HT1080 (cell line): ENCODE results near the gene DIP2A. TPM values are rescaled to one million over a fixed set of nuclear protein-coding genes. Genes with fewer than 3 reads are reported as not detected.

Experiments used
- DNase-seq: peaks from one replicate; pipeline ENCODE4 v3.0.0-alpha.2; 2015; ENCODE audit warnings: low read depth
- total RNA-seq: library from RNA; depleted of rRNA; stranded (reverse); fragments of >200 nt; shearing (Covaris generic); gene quantifications from 2 replicates; pipeline ENCODE4 v1.2.3, GENCODE V29; 2014

The DIP2A gene
- total RNA-seq, 1 experiment from 2014 or later = 17.7 TPM

DNA sequence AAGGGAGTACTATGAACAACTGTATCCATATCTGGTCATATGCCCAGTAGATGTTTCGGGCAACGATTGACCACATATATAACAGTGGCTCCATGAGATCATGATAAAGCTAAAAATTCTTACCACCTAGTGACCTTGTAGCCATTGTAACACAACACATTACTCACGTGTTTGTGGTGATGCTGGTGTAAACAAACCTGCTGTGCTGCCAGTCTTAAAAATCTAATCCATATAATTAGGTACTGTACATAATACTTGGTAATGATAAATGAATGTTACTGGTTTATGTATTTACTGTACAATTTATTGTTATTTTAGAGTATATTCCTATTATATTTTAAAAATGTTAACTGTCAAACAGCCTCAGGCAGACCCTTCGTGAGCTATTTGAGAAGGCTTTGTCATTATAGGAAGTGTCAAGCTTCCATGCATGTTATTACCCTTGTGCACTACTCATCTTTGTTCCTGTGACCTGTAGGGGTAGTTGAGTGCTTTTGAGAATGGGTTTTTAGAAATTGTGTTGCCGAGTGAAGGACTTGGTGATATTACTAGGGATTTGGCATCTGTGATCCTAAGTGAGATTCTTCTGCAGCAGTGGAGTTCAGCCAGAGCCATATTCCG, 23.6 kb downstream of the DIP2A start:
- no peak for DNase-seq

DNA sequence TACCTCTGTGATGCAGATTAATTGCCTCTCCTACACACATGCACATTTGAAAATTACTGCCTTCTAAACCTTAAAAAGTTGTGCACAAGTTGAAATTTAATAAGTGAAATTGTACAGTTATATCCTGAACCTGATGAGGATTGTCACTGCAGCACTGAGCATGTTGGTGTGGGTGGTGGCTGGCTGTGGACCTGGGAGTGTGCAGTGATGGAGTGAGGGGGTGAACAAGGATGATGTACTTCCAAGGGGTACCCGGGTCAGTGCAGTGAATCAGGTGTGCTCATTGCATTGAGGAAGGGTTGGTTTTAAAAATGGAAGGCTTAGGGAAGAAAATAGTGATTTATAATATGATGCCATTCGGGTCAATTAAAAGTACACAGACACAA, 24.1 kb downstream of the DIP2A start:
- DNase-seq = no peak

DNA sequence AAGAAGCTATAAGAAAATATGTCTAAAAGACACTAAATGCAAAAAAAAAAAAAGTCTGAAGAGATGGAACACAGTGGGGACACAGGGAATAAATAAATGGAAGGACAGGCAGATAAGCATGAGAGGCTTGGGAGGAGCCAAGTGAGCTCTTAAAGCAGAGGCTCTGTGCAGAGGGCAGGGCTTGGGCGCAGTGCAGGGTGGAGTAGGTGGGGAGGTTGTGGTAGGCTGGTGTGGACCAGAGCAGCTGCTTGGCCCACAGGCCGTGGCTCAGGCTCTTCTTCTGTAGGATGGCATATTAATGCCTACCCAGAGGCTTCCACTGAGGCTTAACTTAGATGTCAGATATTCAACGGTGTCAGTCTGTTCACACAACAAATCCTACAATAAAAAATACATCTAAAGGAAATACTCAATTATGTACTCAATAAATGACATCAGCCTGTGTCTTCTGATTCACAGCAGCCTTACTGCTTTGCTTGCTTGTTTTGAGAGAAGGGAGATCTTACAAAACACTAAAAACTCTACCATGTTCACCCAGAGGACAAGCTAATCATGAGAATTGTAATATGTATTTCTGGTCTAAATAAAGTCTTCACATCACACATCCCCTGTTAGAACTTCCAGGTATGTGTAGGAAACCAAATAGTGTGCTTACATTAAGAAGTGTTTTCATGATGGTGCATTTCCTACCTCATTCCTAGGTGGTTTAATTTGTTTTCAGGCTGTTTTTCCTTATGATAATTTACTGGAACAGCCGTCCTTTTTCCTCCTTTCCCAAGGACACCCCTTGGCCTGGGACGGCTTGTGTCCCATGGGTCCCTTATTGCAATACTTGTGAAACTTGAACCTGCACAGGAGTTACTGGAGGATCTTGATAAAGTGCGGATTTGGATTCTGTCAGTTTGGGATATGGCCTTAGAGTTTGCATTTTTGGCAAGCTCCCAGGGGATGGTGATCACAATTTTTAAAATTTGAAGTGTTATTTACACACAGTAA, 24.9 kb downstream of the DIP2A start:
- DNase-seq = no peak

DNA sequence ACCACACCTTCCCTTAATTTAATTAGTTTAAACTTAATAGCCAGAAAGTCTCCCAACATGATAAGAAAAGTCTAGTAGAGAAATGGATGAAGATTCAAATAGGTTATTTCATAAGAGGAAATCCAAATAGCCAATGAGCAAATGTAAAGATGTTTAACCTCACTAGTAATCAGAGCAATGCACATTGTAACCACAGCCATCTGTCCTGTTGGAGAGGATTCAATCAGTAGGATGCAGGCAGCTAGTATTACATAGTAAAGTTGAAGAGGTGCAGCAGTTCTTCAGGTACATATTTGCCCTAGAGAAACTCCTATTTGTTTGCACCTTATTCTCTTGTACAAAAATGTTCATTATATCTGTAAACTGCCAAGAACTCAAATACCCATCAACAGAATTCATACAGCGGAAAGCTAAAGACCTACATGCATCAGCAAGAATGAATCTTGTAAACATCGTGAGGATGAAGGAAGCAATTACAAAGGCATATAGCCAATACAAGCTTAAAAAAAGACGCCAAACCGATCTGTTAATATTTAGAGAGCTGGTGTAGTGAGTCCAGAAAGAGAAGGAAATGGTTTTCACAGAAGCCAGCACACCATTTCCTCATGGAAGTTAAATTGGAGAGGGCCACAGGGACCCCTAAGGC, 27.9 kb downstream of the DIP2A start:
- DNase-seq = no peak

DNA sequence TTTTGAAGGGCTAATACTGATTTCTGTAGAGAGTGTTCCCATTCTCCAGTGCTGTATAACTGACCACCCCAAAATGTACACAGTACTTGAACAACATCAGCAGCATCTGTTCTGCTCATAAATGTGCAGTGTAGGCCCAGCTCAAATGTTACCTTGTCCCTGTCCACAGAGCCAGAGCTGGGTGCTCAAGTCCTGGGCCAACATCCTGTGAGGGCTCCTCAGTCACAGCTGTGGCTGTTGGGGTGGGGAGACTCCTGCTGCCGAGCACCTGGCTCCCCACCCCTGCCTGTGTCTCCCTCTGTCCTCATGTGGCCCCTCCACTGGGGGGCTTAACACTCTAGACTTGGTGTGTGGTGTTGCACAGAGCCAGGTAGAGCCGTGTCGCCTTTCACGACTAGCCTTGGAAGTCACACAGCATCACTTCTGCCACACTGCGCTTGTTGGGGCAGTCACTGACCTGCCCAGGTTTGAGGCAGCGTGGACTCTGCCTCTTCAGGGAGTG, 30.5 kb downstream of the DIP2A start:
- DNase-seq = no peak

DNA sequence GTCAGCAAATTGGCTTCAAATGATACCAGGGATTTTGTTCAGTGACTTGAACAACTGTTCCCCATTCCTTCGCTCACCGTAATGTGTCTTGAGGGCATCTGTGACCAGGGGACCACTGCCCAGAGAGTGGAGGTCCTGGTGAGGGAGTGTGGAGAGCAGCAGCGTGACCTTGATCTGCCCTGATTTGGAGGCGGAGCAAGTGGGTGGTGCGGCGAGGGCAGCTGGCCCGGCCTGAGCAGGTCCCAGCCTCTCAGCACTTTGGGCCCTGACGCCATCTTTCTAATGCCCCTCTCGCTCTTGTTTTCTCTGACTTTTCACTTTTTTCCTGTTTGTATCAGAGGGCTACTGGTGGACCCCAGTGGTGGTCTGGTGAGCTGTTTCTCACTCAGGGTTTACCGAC, 31.1 kb downstream of the DIP2A start:
- DNase-seq = no peak

DNA sequence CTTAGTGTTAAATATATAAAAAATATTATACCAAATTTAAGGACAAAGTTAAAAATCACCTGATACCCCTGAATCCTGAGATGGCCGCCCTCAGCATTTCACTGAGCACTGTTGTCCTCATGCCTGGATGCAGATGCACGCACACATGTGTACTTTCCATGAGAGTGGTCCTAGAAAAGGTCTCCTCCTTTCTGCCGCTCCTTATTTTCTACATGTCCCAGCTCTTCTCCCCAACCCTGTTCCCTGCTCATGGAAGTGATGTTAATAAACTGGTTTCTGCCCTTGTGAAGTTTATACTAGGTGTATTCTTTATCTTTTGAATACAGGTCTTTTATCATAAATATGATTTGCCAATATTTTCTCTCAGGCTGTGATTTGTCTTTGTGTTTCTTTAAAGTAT, 32.9 kb downstream of the DIP2A start:
- DNase-seq = no peak

DNA sequence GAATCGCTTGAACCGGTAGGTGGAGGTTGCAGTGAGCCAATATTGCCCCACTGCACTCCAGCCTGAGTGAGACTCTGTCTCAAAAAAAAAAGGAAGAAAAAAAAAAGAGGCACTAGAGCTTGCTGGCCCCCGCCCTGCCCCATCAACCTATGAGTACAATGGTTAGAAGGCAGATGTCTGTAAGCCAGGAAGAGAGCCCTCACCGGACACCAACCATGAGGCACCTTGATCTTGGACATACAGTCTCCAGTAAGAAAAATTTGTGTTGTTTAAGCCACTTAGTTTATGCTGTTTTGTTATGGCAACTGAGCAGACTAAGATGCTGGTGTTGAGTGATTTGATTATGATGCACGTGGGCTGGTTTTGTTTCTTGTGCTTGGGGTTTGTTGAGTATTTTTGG, 34.2 kb downstream of the DIP2A start:
- DNase-seq = no peak

DNA sequence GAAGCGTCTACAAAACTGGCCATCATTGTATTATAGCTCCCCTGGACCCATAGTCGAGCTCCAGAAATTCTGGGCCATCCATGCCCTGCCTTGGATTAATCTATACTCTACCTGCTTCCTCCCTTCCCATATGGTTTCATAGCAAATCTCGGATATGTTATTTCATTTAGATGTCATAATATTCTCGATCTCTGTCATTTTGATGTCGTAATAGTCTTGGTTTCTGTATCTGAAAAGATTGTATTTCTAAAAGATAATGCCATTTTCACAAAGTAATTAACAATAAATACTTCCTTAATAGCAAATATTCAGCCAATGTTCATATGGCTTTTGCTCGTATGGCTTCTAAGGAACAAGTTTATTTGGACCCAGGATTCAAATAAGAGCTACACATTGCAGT, 35.1 kb downstream of the DIP2A start:
- DNase-seq = no peak

DNA sequence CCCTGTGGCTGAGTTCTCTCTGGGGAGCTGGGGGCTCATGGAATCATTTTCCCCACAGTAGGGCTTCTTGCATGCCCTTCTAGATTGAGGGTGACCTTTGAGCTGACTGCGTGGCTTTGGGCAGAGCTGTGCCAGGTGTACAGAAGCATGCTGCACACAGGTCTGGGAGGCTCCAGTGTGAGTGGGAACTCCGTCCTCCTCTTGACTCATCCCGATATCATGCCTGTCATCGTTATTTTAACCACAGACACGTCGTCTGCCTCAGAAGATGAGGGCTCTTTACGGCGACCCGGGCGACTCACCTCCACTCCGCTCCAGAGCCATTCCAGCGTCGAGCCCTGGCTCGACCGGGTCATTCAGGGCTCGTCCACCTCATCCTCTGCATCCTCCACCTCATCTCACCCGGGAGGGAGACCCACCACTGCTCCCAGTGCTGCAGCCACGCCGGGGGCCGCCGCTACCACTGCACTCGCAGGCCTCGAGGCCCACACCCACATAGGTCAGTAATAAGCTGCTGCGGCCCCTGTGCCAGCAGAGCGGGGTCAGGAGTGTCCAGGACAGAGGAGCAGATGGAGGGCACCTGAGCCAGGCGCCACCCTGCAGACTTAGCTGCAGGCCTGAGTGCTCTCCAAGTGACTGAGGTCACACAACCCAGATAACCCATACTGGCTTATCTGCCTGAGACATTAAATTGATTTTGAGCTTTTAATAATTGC, 39.8 kb downstream of the DIP2A start:
- DNase-seq = peak; percentile 62

DNA sequence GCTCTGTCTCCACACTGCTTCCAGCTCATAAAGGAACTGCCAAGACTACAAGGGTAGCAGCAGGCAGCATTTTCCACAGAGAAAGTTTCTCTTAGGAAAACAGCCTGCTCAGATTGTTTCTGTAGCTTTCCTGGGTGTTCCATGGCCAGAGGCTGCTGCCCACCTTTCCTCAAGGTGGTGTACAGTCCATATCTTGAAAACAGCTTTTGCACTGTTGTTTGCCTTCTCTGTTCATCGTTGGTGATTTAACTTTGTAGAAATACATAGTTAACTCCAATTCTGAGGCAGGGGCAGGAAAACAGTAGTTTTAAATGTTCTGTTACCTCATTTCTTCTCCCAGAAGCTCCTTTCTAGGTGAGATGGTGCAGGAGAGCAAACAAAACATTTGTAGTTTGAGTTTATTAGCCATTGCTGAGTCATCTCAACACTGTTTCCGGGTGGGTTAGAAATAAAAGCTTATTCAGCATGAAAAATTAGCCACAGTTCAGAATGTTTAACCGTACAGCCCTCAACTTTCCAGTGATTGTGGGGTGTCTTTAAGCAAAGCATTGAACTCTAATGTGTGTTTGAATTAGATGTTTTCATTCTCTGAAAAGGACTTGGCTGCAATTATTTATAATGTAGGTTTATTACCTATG, 41.7 kb downstream of the DIP2A start:
- peak; percentile 49 for DNase-seq

DNA sequence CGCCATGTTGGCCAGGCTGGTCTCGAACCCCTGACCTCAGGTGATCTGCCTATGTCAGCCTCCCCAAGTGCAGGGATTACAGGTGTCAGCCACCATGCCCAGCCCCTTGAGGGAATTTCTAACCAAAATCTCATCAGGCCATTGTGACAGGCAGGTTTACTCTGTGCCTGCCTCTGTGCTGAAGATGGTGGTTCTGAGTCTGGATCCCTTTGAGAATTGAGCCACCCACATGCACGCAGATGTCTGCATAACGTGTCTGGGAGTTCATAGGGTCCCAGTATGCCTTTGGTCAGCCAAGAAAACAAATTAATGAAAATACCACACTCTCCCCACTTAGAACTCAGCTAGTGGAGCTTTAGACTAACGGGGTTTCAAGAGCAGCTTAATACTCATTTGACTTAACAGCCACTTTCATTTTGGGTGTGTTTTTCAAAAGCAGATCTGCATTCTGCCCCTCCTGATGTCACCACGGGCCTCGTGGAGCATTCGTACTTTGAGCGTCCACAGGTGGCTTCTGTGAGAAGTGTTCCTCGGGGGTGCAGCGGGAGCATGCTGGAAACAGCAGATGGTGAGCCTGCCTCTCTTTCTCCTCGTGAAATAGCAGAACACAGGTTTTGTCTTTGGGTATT, 45.3 kb downstream of the DIP2A start:
- no peak for DNase-seq

DNA sequence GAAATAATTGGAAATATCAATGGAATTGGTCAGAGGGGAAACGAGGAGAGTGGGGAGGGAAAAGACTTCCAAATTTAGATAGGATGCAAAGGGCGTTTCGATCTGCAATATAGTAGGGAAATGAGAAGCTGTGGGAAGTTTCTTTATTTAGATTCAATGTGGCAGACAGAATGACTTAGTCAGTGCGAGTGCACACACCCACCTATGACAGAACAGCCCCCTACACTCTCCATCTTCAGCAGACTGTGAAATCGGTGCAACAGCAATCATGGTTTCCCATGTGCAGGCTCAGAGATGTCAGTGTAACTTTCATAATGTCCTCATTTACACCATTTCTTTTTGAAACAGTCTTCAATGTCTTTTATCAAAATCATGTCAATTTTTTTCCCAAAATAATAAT, 46.0 kb downstream of the DIP2A start:
- no peak for DNase-seq

DNA sequence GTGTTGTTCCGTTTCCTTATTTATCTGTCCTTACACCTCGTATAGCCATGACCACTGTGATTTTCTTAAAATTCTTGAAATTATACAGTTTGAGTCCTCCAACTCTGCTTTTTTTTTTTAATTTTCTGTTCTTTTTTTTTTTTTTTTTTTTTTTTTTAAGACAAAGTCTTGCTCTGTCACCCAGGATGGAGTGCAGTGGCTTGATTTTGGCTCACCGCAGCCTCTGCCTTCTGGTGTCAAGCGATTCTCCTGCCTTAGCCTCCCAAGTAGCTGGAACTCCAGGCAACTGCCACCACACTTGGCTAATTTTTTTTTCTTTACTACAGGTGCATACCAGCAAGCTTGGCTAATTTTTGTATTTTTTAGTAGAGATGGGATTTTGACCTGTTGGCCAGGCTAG, 48.9 kb downstream of the DIP2A start:
- DNase-seq = no peak

DNA sequence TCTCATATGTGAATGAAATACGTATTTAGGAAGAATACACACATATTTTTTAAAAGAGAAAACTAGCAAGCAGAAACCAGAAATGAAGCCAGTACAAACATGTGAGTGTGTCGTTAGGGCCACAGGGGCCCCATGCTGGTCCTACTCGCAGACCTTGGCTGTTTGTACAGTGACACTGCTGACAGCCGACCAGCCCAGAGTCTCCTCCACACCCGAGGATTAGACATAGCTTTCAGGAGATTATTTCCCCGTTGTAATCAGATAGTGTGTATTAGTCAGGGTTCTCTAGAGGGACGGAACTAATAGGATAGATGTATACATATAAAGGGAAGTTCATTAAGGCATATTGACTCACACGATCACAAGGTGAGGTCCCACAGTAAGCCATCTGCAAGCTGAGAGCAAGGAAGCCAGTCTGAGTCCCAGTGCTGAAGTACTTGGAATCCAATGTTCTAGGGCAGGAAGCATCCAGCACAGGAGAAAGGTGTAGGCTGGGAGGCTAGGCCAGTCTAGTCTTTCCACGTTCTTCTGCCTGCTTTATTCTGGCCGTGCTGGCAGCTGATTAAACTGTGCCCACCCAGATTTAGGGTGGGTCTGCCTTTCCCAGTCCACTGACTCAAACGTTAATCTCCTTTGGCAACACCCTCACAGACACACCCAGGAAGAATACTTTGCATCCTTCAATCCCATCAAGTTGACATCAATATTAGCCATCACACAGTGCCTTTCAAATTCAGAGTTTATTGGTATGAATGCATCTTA, 51.2 kb downstream of the DIP2A start:
- DNase-seq = no peak

DNA sequence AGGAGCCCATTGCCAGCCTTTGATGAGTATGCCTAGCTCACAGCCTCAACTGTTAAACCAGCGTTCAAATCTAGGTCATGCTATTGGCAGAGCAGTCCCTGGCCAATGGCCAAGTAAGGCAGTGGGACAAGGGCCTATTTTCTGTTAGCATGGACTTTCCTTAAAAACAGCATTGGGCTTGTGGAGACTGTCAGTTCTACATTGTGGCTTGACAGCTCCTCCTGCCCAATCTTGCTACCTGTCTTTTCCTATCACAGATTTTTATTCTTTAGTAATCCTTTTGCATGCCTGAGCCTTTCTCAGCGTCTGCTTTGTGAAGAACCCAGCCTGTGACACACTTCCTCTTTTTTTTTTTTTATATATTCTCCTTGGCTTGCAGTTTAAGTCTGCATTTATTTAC, 56.4 kb downstream of the DIP2A start:
- no peak for DNase-seq

DNA sequence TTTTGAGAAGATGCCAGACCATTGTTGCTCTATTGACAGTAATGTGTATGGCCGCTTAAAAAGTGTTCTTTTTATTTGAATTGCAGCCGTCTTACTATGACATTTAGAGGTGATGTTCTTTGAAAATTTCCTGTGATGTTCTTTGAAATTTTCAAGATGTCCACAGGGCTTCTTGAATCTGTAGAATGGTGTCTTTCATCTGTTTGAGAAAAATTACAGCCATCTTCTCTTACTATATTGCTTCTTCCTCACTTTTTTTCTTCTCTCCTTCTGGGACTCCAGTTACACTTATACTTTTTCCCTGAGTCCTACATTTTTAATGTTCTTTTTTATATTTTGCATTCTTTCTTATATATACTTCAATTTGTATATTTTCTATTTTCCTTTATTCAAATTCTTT, 57.4 kb downstream of the DIP2A start:
- DNase-seq = no peak

DNA sequence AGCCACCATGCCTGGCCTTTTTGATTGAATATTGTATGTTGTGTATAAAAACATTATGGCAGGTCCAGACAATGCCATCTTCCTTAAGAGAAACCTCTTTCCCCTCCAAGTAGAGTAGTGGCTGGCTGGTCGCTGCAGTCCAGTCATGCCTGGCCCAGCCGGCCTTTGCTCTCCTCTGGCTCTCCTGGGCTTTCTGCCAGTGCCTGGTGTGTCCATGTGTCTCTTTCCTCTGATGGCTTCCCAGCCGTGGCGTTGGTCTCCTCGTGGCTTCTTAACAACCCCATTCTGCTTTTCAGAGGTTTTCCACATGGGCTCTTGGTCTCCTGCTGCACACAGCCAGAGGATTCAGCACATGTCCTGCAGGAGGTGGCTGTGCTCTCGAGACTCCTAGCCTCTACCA, 58.7 kb downstream of the DIP2A start:
- no peak for DNase-seq

DNA sequence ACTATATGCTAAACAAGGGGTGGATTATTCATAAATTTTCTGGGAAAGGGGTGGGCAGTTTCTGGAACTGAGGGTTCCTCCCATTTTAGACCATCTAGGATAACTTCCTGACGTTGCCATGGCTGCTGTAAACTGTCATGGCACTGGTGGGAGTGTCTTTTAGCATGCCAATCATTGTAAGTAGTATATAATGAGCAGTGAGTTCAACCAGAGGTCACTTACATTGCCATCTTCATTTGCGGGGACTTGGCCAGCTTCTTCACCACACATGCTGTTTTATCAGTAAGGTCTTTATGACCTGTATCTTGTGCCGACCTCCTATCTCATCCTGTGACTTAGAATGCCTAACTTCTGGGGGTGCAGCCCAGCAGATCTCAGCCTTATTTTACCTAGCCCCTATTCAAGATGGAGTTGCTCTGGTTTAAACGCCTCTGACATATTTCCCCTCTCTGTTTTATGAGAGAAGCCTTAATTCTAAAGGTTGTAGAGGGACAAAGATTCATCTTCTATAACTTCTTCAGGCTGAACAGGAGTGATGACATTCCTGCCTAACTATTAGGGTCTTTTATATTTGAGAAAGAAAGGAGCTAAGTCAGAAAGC, 60.4 kb downstream of the DIP2A start:
- DNase-seq = no peak
